HepG2 (cell line): ENCODE measurements around the gene CUL1. TPM values are rescaled to one million over a fixed set of nuclear protein-coding genes. Genes with fewer than 3 reads are reported as not detected.

ENCODE experiments used
- ATAC-seq: fragments of 200-7000 bp; cut with Tn5 transposase; 3 replicates; pipeline ENCODE4 v1.9.1; 2020; ENCODE audit warnings: mild to moderate bottlenecking, moderate library complexity
- BruUV-seq: library from RNA; stranded (reverse); fragments of 400-500 nt; replicated peaks from 2 replicates; lab custom pipeline; 2021; lab: Mats Ljungman, UMichigan
- CTCF ChIA-PET: fragments of 300-600 bp; formaldehyde crosslinking; extraction: SDS; loops from one replicate; lab custom pipeline; 2021; ENCODE audit warnings: low total read pairs, inconsistent platforms, low intra/inter-chr PET ratio; lab: Yijun Ruan, JAX
- POLR2A ChIA-PET: fragments of 350-600 bp; sonication (Branson Sonifier 250); formaldehyde crosslinking; loops from one replicate; lab custom pipeline; 2020; ENCODE audit warnings: antibody characterized with exemption, inconsistent platforms; lab: Yijun Ruan, JAX
- DNase-seq: peaks from one replicate; pipeline ENCODE4 v3.0.0-alpha.2; 2015; ENCODE audit warnings: low spot score
- FAIRE-seq: peaks from 3 replicates; lab custom pipeline; 2011; peaks lifted over from hg19 to GRCh38; lab: Jason Lieb, UNC
- H2AFZ ChIP-seq: one replicate; pipeline ENCODE4 v1.6.1; 2011; ENCODE audit warnings: low read length, inconsistent platforms
- H3K27ac ChIP-seq: fragments of 300-600 bp; 3 replicates; pipeline ENCODE4 v1.8.0; 2011; ENCODE audit warnings: mixed run types, mild to moderate bottlenecking, mixed read lengths, low read length, inconsistent platforms; ENCODE audit not compliant: insufficient read depth; ENCODE audit errors: extremely low read length
- H3K27me3 ChIP-seq, 2 experiments: fragments of 200-600 bp in 1 of 2; 2 replicates in 1 of 2; 3 replicates in 1 of 2; pipeline versions ENCODE4 v1.6.0 to v1.8.0; 2011; ENCODE audit warnings: low read length in 2 of 2, mild to moderate bottlenecking in 2 of 2, moderate library complexity in 2 of 2, inconsistent platforms in 1 of 2; ENCODE audit not compliant: insufficient read depth in 2 of 2, control insufficient read depth in 1 of 2
- H3K36me3 ChIP-seq, 2 experiments: fragments of 200-600 bp in 1 of 2; replicated peaks in 1 of 2; 2 replicates in 1 of 2; 3 replicates in 1 of 2; pipeline versions ENCODE4 v1.5.1 to v1.8.0; 2011; ENCODE audit warnings: low read length in 2 of 2, inconsistent platforms in 1 of 2; ENCODE audit not compliant: insufficient read depth in 2 of 2, control insufficient read depth in 1 of 2
- H3K4me1 ChIP-seq: 2 replicates; pipeline ENCODE4 v1.5.1; 2012; ENCODE audit warnings: low read length, inconsistent platforms; ENCODE audit not compliant: insufficient read depth
- H3K4me2 ChIP-seq: 2 replicates; pipeline ENCODE4 v1.6.0; 2011; ENCODE audit warnings: low read depth, low read length, inconsistent platforms
- H3K4me3 ChIP-seq, 3 experiments: fragments of 200-600 bp in 1 of 3; sonication (generic), shearing (Covaris generic) in 1 of 3; replicated peaks in 1 of 3; 2 replicates each; pipeline ENCODE4 v1.5.1; 2011 to 2016; ENCODE audit warnings: low read length in 3 of 3, inconsistent platforms in 2 of 3, low read depth in 2 of 3, mild to moderate bottlenecking in 2 of 3, control low read depth in 1 of 3, mixed read lengths in 1 of 3; ENCODE audit not compliant: insufficient read depth in 1 of 3
- H3K79me2 ChIP-seq: one replicate; pipeline ENCODE4 v1.6.1; 2011; ENCODE audit warnings: low read length, inconsistent platforms; ENCODE audit not compliant: insufficient read depth
- H3K9ac ChIP-seq: 2 replicates; pipeline ENCODE4 v1.6.0; 2011; ENCODE audit warnings: mild to moderate bottlenecking, low read depth, low read length, inconsistent platforms; ENCODE audit not compliant: insufficient read depth
- H3K9me3 ChIP-seq: 2 replicates; pipeline ENCODE4 v1.5.1; 2012; ENCODE audit warnings: mild to moderate bottlenecking, low read length
- H4K20me1 ChIP-seq: 2 replicates; pipeline ENCODE4 v1.6.0; 2011; ENCODE audit warnings: inconsistent platforms, mild to moderate bottlenecking, low read length, moderate library complexity; ENCODE audit not compliant: insufficient read depth
- CBX5 ChIP-seq: sonication (generic); formaldehyde crosslinking; IDR thresholded peaks from 2 replicates; pipeline ENCODE4 v1.4.0; 2020; ENCODE audit warnings: missing genetic modification reagents, borderline replicate concordance
- FLYWCH1 ChIP-seq: sonication (generic); formaldehyde crosslinking; IDR thresholded peaks from 2 replicates; pipeline ENCODE4 v1.8.1; 2023; ENCODE audit warnings: mild to moderate bottlenecking, missing genetic modification reagents
- GLI4 ChIP-seq: sonication (generic); formaldehyde crosslinking; IDR thresholded peaks from 2 replicates; pipeline ENCODE4 v1.5.1; 2020; ENCODE audit warnings: missing genetic modification reagents, mild to moderate bottlenecking, moderate library complexity, borderline replicate concordance
- NPAS2 ChIP-seq: sonication (generic); formaldehyde crosslinking; IDR thresholded peaks from 2 replicates; pipeline ENCODE4 v1.8.0; 2022; ENCODE audit warnings: mild to moderate bottlenecking, missing genetic modification reagents, borderline replicate concordance
- ZMYM2 ChIP-seq: sonication (generic); formaldehyde crosslinking; IDR thresholded peaks from 2 replicates; pipeline ENCODE4 v1.8.0; 2022; ENCODE audit warnings: mild to moderate bottlenecking, missing genetic modification reagents
- WGBS: methylation state at CpG from one replicate; pipeline ENCODE4 v1.1.6; 2017; ENCODE audit warnings: low lambda C conversion rate; 5-methylcytosine and 5-hydroxymethylcytosine counted together
- in situ Hi-C: cut with HindIII; loops from 2 replicates; pipeline ENCODE4 v1.10.0; 2017; ENCODE audit warnings: low pct_unique_long_range_greater_than_20kb; ENCODE audit not compliant: extremely low pct_ligation_motif_present
- intact Hi-C: fragments of 100-400 bp; cut with micrococcal nuclease; formaldehyde crosslinking; loops from one replicate; pipeline ENCODE4 v1.10.0; 2022; ENCODE audit not compliant: unreplicated experiment
- polyA plus RNA-seq, 8 experiments: library from polyadenylated mRNA; depleted of rRNA in 3 of 8; stranded (reverse) in 7 of 8; unstranded in 1 of 8; fragments of >200 nt; fragmentation: Illumina TruSeq in 4 of 8; extraction: Trizol in 4 of 8; gene quantifications; 2 replicates each; pipeline versions ENCODE4 v1.2.1 to v1.2.3, GENCODE V29; 2011 to 2016; ENCODE audit warnings: low read depth in 4 of 8, missing spikeins in 1 of 8, mixed read lengths in 1 of 8; ENCODE audit not compliant: insufficient read depth in 1 of 8
- total RNA-seq, 5 experiments: library from RNA; depleted of rRNA; stranded (reverse); fragments of >200 nt; fragmentation: Illumina TruSeq; extraction: Trizol; gene quantifications; 2 replicates each; pipeline ENCODE4 v1.2.3, GENCODE V29; 2016; ENCODE audit warnings: low read depth in 1 of 5
- TF ChIP-seq, protein P1 (sequence below): sonication (generic); formaldehyde crosslinking; IDR thresholded peaks from 2 replicates; pipeline ENCODE4 v1.4.0; 2020; ENCODE audit warnings: missing genetic modification reagents, mild to moderate bottlenecking, borderline replicate concordance

CUL1 gene
- total and polyA plus RNA-seq, 2 of the 13 experiments (the other 11 are each of a cell fraction or from before 2014, with no cell fraction given), result 30.1 to 45.9 TPM

DNA sequence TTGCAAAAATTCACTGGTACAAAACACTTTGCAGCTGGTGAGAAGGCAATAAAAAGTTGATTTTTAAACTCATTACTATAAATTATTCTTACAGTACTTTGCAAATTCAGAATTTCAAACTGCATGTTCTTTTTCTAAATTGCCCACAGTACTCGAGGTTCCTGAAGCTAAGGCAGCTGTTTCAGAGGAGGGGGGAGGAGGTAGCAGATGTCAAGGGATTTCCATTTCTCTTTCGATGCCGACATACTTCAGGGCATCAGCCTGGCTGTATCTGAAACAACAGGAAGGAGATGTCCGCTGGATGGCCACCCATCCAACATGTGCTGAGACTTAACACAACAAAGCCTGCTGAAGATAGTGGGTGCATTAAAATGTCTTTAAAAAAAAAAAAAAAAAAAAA, 108.7 kb downstream of the CUL1 start:
- CTCF ChIA-PET, result no interaction called here
- H3K9ac ChIP-seq, result no peak overlapping the region
- no peak overlapping the region for H2AFZ ChIP-seq
- H3K4me2 ChIP-seq, result no peak overlapping the region
- POLR2A ChIA-PET, result no interaction called here
- no peak for FAIRE-seq
- no peak overlapping the region for H3K4me3 ChIP-seq
- TF ChIP-seq ZMYM2 (CRISPR knock-in tag) (no peak), CBX5 (CRISPR knock-in tag) (no peak), FLYWCH1 (CRISPR knock-in tag) (no peak), GLI4 (CRISPR knock-in tag) (no peak), NPAS2 (CRISPR knock-in tag) (no peak)
- TF ChIP-seq, protein P1, sequence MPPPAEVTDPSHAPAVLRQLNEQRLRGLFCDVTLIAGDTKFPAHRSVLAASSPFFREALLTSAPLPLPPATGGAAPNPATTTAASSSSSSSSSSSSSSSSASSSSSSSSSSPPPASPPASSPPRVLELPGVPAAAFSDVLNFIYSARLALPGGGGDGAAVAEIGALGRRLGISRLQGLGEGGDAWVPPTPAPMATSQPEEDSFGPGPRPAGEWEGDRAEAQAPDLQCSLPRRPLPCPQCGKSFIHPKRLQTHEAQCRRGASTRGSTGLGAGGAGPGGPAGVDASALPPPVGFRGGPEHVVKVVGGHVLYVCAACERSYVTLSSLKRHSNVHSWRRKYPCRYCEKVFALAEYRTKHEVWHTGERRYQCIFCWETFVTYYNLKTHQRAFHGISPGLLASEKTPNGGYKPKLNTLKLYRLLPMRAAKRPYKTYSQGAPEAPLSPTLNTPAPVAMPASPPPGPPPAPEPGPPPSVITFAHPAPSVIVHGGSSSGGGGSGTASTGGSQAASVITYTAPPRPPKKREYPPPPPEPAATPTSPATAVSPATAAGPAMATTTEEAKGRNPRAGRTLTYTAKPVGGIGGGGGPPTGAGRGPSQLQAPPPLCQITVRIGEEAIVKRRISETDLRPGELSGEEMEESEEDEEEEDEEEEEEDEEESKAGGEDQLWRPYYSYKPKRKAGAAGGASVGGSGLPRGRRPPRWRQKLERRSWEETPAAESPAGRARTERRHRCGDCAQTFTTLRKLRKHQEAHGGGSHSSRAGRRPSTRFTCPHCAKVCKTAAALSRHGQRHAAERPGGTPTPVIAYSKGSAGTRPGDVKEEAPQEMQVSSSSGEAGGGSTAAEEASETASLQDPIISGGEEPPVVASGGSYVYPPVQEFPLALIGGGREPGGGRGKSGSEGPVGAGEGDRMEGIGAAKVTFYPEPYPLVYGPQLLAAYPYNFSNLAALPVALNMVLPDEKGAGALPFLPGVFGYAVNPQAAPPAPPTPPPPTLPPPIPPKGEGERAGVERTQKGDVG, result no peak
- TF ChIP-seq, all 625 proteins: peak for 0
- ATAC-seq (no peak), DNase-seq (no peak)
- 99% methylated on average over 4 of the region's 4 CpGs for WGBS
- in situ Hi-C loops (no loop called here), intact Hi-C loops (no loop called here)
- BruUV-seq, result no TSS peak
- Histone ChIP-seq H3K9me3 (no peaks in the 10 kb centered on the region), H4K20me1 (no peaks in the 10 kb centered on the region), H3K27me3 (no peaks in the 10 kb centered on the region), H3K36me3 (peaks cover 12 to 43% of the 10 kb centered on the region in 2 experiments), H3K4me1 (no peaks in the 10 kb centered on the region), H3K27ac (no peak overlapping the region), H3K79me2 (no peaks in the 10 kb centered on the region)
